ENCODE data around the gene GRIN1.

GRIN1 gene

GRCh38 chr9:137138722-137139467 is at the start of gene GRIN1:
Gene GRIN1 (plus strand): TSS chr9:137139154. CDS start chr9:137139487, 333 bp downstream.
- DNase-seq (no peak), ATAC-seq (peak; percentile 34)
- peaks cover 92% of the 10 kb centered on the region for H3K27me3 Mint-ChIP-seq
- H3K4me1 Mint-ChIP-seq, result peaks cover 13% of the 10 kb centered on the region
- no peak within 1 kb of the TSS for H3K27ac Mint-ChIP-seq
- peak within 1 kb of the TSS in 1 of 2 donors; percentile 25 for H3K4me3 Mint-ChIP-seq
- H3K9me3 Mint-ChIP-seq, result no peaks in the 10 kb centered on the region

- Mint-ChIP-seq H3K9me3 (no peaks in the 10 kb centered on the region), H3K4me3 (no peak overlapping the region), H3K4me1 (peaks cover 56% of the 10 kb centered on the region), H3K27ac (peak overlapping the region; percentile 31 to 50), H3K27me3 (no peaks in the 10 kb centered on the region)
- no peak for ATAC-seq
- DNase-seq, result no peak
Observed at GRCh38 chr9:137089232-137089947, 49.6 kb upstream of the GRIN1 start.

- Mint-ChIP-seq H3K27me3 (no peaks in the 10 kb centered on the region), H3K27ac (peak overlapping the region; percentile 89 to 96), H3K9me3 (no peaks in the 10 kb centered on the region), H3K4me3 (peak overlapping the region; percentile 80 to 86), H3K4me1 (peaks cover 37% of the 10 kb centered on the region)
- DNase-seq (peak; percentile 82 to 91), ATAC-seq (peak; percentile 99)
Observed at GRCh38 chr9:137095664-137096517, 43.1 kb upstream of the GRIN1 start.

GRCh38 chr9:137096785-137097546 is 42.0 kb upstream of the GRIN1 start:
- DNase-seq, result no peak
- peaks cover 37% of the 10 kb centered on the region for H3K4me1 Mint-ChIP-seq
- no peaks in the 10 kb centered on the region for H3K27me3 Mint-ChIP-seq
- H3K4me3 Mint-ChIP-seq, result peak overlapping the region; percentile 80 to 86
- ATAC-seq, result no peak
- peak overlapping the region in 1 of 2 donors; percentile 38 for H3K27ac Mint-ChIP-seq
- H3K9me3 Mint-ChIP-seq, result no peaks in the 10 kb centered on the region

- H3K27me3 Mint-ChIP-seq, result no peaks in the 10 kb centered on the region
- no peak for ATAC-seq
- no peaks in the 10 kb centered on the region for H3K9me3 Mint-ChIP-seq
- no peak for DNase-seq
- no peak overlapping the region for H3K27ac Mint-ChIP-seq
- H3K4me3 Mint-ChIP-seq, result no peak overlapping the region
- peaks cover 31% of the 10 kb centered on the region for H3K4me1 Mint-ChIP-seq
Observed at GRCh38 chr9:137097761-137098462, 41.0 kb upstream of the GRIN1 start.

- H3K4me1 Mint-ChIP-seq, result peaks cover 25% of the 10 kb centered on the region
- ATAC-seq (no peak), DNase-seq (no peak)
- no peaks in the 10 kb centered on the region for H3K27me3 Mint-ChIP-seq
- no peak overlapping the region for H3K27ac Mint-ChIP-seq
- no peaks in the 10 kb centered on the region for H3K9me3 Mint-ChIP-seq
- H3K4me3 Mint-ChIP-seq, result no peak overlapping the region
Observed at GRCh38 chr9:137099231-137099630, 39.7 kb upstream of the GRIN1 start.

- H3K4me3 Mint-ChIP-seq, result no peak overlapping the region
- H3K27me3 Mint-ChIP-seq, result no peaks in the 10 kb centered on the region
- DNase-seq, result no peak
- H3K9me3 Mint-ChIP-seq, result no peaks in the 10 kb centered on the region
- H3K27ac Mint-ChIP-seq, result no peak overlapping the region
- no peaks in the 10 kb centered on the region for H3K4me1 Mint-ChIP-seq
- ATAC-seq, result no peak
Observed at GRCh38 chr9:137103206-137103999, 35.6 kb upstream of the GRIN1 start.

- no peak for DNase-seq
- Mint-ChIP-seq H3K4me1 (peaks cover 5% of the 10 kb centered on the region), H3K4me3 (no peak overlapping the region), H3K9me3 (no peaks in the 10 kb centered on the region), H3K27ac (no peak overlapping the region), H3K27me3 (no peaks in the 10 kb centered on the region)
- ATAC-seq, result no peak
Observed at GRCh38 chr9:137105814-137106661, 32.9 kb upstream of the GRIN1 start.

GRCh38 chr9:137106662-137107250 is 32.2 kb upstream of the GRIN1 start:
- peaks cover 7% of the 10 kb centered on the region for H3K4me1 Mint-ChIP-seq
- no peak overlapping the region for H3K4me3 Mint-ChIP-seq
- H3K27me3 Mint-ChIP-seq, result no peaks in the 10 kb centered on the region
- ATAC-seq (no peak), DNase-seq (no peak)
- no peaks in the 10 kb centered on the region for H3K9me3 Mint-ChIP-seq
- H3K27ac Mint-ChIP-seq, result no peak overlapping the region

GRCh38 chr9:137107312-137107921 is 31.5 kb upstream of the GRIN1 start:
- Mint-ChIP-seq H3K9me3 (no peaks in the 10 kb centered on the region), H3K27me3 (no peaks in the 10 kb centered on the region), H3K4me1 (peaks cover 7% of the 10 kb centered on the region), H3K27ac (no peak overlapping the region), H3K4me3 (no peak overlapping the region)
- ATAC-seq, result peak; percentile 7
- no peak for DNase-seq

- H3K4me1 Mint-ChIP-seq, result peaks cover 11% of the 10 kb centered on the region
- no peak overlapping the region for H3K4me3 Mint-ChIP-seq
- H3K9me3 Mint-ChIP-seq, result no peaks in the 10 kb centered on the region
- DNase-seq (no peak), ATAC-seq (peak; percentile 26)
- H3K27me3 Mint-ChIP-seq, result no peaks in the 10 kb centered on the region
- H3K27ac Mint-ChIP-seq, result no peak overlapping the region
Observed at GRCh38 chr9:137107982-137108381, 31.0 kb upstream of the GRIN1 start.

- no peak for DNase-seq
- Mint-ChIP-seq H3K4me3 (no peak overlapping the region), H3K4me1 (peaks cover 18% of the 10 kb centered on the region), H3K27ac (peak overlapping the region in 1 of 2 donors; percentile 34), H3K27me3 (no peaks in the 10 kb centered on the region), H3K9me3 (no peaks in the 10 kb centered on the region)
- ATAC-seq, result no peak
Observed at GRCh38 chr9:137108608-137109249, 30.2 kb upstream of the GRIN1 start.

Data from stimulated activated naive CD8-positive, alpha-beta T cell treated with anti-CD3 and anti-CD28 coated beads, Interleukin-15, amount 100 ng/mL, for 72 hours (primary cell).